ENCODE data around the gene MPV17L. TPM values are rescaled to one million over a fixed set of nuclear protein-coding genes. Genes with fewer than 3 reads are reported as not detected.

The MPV17L gene
- total RNA-seq, 1 experiment from 2014 or later, result 4.6 TPM

- Mint-ChIP-seq H3K27me3 (ENCODE audit: insufficient read depth, unreplicated experiment) (no peaks in the 10 kb centered on the region), H3K27ac (ENCODE audit: unreplicated experiment) (no peak overlapping the region), H3K4me3 (ENCODE audit: unreplicated experiment) (no peak overlapping the region), H3K36me3 (ENCODE audit: insufficient read depth, unreplicated experiment) (peaks cover 5% of the 10 kb centered on the region), H3K4me1 (ENCODE audit: low read depth, unreplicated experiment) (no peaks in the 10 kb centered on the region), H3K9me3 (ENCODE audit: unreplicated experiment) (no peaks in the 10 kb centered on the region)
- no peak overlapping the region for H3K4me3 ChIP-seq (ENCODE audit: low read depth, low read length)
- BruUV-seq (replicated peaks), result no TSS peak
- H3K4me1 ChIP-seq, result no peaks in the 10 kb centered on the region
- POLR2A ChIA-PET, result no interaction called here
- intact Hi-C loops (cut with micrococcal nuclease; ENCODE audit: unreplicated experiment), result no loop called here
- DNase-seq, result no peak
- no peaks in the 10 kb centered on the region for H3K27me3 ChIP-seq (replicated peaks; ENCODE audit: control insufficient read depth, insufficient read depth, low read length)
- TF ChIP-seq CTCF (IDR thresholded peaks at IDR 0.05; ENCODE audit: insufficient read depth in 1 of 2, low read depth in 1 of 2, low read length in 1 of 2, severe bottlenecking in 1 of 2, unreplicated experiment in 1 of 2), result no peak
- CTCF ChIA-PET, result interaction anchor here (0.6 kb wide), 1 partner anchor 125 kb away, joined by 3 read pairs; no protein-coding TSS in a partner anchor
- H3K36me3 ChIP-seq (ENCODE audit: control insufficient read depth, insufficient read depth, low read length), result no peaks in the 10 kb centered on the region
- no peaks in the 10 kb centered on the region for H3K9me3 ChIP-seq
Measured at GRCh38 chr16:15422222-15422621, 26.7 kb downstream of the MPV17L start.

- Histone ChIP-seq H3K27me3 (replicated peaks; ENCODE audit: control insufficient read depth, insufficient read depth, low read length) (no peaks in the 10 kb centered on the region), H3K9me3 (no peaks in the 10 kb centered on the region), H3K36me3 (ENCODE audit: control insufficient read depth, insufficient read depth, low read length) (no peaks in the 10 kb centered on the region), H3K4me3 (ENCODE audit: low read depth, low read length) (no peak overlapping the region), H3K4me1 (no peaks in the 10 kb centered on the region)
- BruUV-seq (replicated peaks), result no TSS peak
- Mint-ChIP-seq H3K27ac (ENCODE audit: unreplicated experiment) (no peak overlapping the region), H3K9me3 (ENCODE audit: unreplicated experiment) (no peaks in the 10 kb centered on the region), H3K4me3 (ENCODE audit: unreplicated experiment) (no peak overlapping the region), H3K4me1 (ENCODE audit: low read depth, unreplicated experiment) (no peaks in the 10 kb centered on the region), H3K27me3 (ENCODE audit: insufficient read depth, unreplicated experiment) (no peaks in the 10 kb centered on the region), H3K36me3 (ENCODE audit: insufficient read depth, unreplicated experiment) (peaks cover 5% of the 10 kb centered on the region)
- ChIA-PET CTCF (interaction anchor here (0.6 kb wide), 1 partner anchor 15 kb away, joined by 3 read pairs; no protein-coding TSS in a partner anchor), POLR2A (interaction anchor here (0.6 kb wide), 1 partner anchor 756 kb away, joined by 3 read pairs; no protein-coding TSS in a partner anchor)
- DNase-seq, result no peak
- TF ChIP-seq CTCF (IDR thresholded peaks at IDR 0.05; ENCODE audit: insufficient read depth in 1 of 2, low read depth in 1 of 2, low read length in 1 of 2, severe bottlenecking in 1 of 2, unreplicated experiment in 1 of 2), result no peak
- intact Hi-C loops (cut with micrococcal nuclease; ENCODE audit: unreplicated experiment), result no loop called here
Measured at GRCh38 chr16:15425861-15426260, 30.3 kb downstream of the MPV17L start.

GRCh38 chr16:15426796-15427195 is 31.2 kb downstream of the MPV17L start:
- H3K36me3 ChIP-seq (ENCODE audit: control insufficient read depth, insufficient read depth, low read length), result no peaks in the 10 kb centered on the region
- no peaks in the 10 kb centered on the region for H3K27me3 ChIP-seq (replicated peaks; ENCODE audit: control insufficient read depth, insufficient read depth, low read length)
- Mint-ChIP-seq H3K27ac (ENCODE audit: unreplicated experiment) (no peak overlapping the region), H3K9me3 (ENCODE audit: unreplicated experiment) (no peaks in the 10 kb centered on the region), H3K4me1 (ENCODE audit: low read depth, unreplicated experiment) (no peaks in the 10 kb centered on the region), H3K4me3 (ENCODE audit: unreplicated experiment) (no peak overlapping the region), H3K27me3 (ENCODE audit: insufficient read depth, unreplicated experiment) (no peaks in the 10 kb centered on the region), H3K36me3 (ENCODE audit: insufficient read depth, unreplicated experiment) (no peaks in the 10 kb centered on the region)
- POLR2A ChIA-PET, result no interaction called here
- CTCF ChIA-PET, result no interaction called here
- BruUV-seq (replicated peaks), result no TSS peak
- H3K4me3 ChIP-seq (ENCODE audit: low read depth, low read length), result no peak overlapping the region
- H3K4me1 ChIP-seq, result no peaks in the 10 kb centered on the region
- DNase-seq, result no peak
- H3K9me3 ChIP-seq, result no peaks in the 10 kb centered on the region
- intact Hi-C loops (cut with micrococcal nuclease; ENCODE audit: unreplicated experiment), result no loop called here
- no peak for TF ChIP-seq CTCF (IDR thresholded peaks at IDR 0.05; ENCODE audit: insufficient read depth in 1 of 2, low read depth in 1 of 2, low read length in 1 of 2, severe bottlenecking in 1 of 2, unreplicated experiment in 1 of 2)

All from Caco-2 (cell line).